ENCODE measurements around the gene SHC2.

DNA sequence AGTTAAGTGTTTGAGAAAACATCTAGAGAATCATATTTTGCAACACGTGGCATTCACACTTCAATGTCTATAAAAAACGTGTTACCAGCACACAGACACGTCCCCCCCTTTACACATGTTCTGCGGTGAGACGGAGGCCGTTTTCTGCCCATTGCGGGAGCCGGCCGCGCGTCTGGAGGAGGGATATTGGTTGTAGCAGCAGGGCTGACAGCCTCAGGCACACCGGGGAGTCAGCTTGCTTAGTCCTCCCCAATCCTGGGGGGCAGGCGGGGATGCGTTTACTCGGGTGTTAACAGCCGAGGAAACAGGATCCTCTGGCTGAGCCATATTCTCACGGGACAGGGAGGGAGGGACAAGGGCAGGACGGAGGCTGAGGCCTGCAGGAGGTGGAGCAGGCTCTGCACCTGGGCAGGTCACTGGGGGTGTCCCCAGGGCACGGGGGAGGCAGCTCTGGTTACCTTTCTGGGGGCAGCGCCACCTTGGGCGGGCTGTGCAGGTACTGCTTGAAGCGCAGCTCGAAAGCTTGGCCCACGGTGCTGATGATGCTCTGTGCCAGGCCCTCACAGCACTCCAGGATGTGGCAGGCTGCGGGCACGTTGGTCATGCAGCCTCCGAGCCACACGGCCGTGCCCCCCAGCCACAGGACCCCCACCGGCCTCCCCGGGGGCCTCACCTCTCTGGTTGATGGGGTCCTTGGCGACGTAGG lies 25.0 kb downstream of the SHC2 start:
- TF ChIP-seq, protein P1, sequence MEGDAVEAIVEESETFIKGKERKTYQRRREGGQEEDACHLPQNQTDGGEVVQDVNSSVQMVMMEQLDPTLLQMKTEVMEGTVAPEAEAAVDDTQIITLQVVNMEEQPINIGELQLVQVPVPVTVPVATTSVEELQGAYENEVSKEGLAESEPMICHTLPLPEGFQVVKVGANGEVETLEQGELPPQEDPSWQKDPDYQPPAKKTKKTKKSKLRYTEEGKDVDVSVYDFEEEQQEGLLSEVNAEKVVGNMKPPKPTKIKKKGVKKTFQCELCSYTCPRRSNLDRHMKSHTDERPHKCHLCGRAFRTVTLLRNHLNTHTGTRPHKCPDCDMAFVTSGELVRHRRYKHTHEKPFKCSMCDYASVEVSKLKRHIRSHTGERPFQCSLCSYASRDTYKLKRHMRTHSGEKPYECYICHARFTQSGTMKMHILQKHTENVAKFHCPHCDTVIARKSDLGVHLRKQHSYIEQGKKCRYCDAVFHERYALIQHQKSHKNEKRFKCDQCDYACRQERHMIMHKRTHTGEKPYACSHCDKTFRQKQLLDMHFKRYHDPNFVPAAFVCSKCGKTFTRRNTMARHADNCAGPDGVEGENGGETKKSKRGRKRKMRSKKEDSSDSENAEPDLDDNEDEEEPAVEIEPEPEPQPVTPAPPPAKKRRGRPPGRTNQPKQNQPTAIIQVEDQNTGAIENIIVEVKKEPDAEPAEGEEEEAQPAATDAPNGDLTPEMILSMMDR (IDR thresholded peaks at IDR 0.05) = no peak
- no peak for TF ChIP-seq POLR2A (IDR thresholded peaks at IDR 0.05)
